Heart left ventricle (tissue), 16 donors: ENCODE data around the gene ATP2C1. TPM values are rescaled to one million over a fixed set of nuclear protein-coding genes. Genes with fewer than 3 reads are reported as not detected.

Source experiments
- ATAC-seq, 4 donors: fragments of 200-7000 bp; cut with Tn5 transposase; one replicate each; pipeline ENCODE4 v1.9.1; 2020 to 2022; ENCODE audit warnings: moderate library complexity in 4 of 4, mild to moderate bottlenecking in 3 of 4, moderate number of reproducible peaks in 1 of 4
- DNase-seq, 5 donors: peaks; one replicate each; pipeline ENCODE4 v3.0.0-alpha.2; 2020
- H3K27ac ChIP-seq, 12 donors: fragments of 200-600 bp; sonication (generic) in 4 of 12; one replicate each; pipeline versions ENCODE4 v1.5.0 to v1.8.0; 2016 to 2022; ENCODE audit warnings: mild to moderate bottlenecking in 2 of 12
- H3K27me3 ChIP-seq, 9 donors: fragments of 200-600 bp; sonication (generic) in 2 of 9; one replicate each; pipeline versions ENCODE4 v1.5.1 to v1.8.0; 2016 to 2022; ENCODE audit warnings: mild to moderate bottlenecking in 3 of 9
- H3K36me3 ChIP-seq, 9 donors: fragments of 200-600 bp; sonication (generic) in 2 of 9; one replicate each; pipeline versions ENCODE4 v1.5.0 to v1.8.0; 2018 to 2022; ENCODE audit warnings: mild to moderate bottlenecking in 2 of 9
- H3K4me1 ChIP-seq, 12 donors: fragments of 200-600 bp; sonication (generic) in 4 of 12; one replicate each; pipeline versions ENCODE4 v1.5.0 to v1.8.0; 2016 to 2022; ENCODE audit warnings: mild to moderate bottlenecking in 3 of 12
- H3K4me3 ChIP-seq, 12 donors: fragments of 200-600 bp; sonication (generic) in 4 of 12; one replicate each; pipeline versions ENCODE4 v1.5.0 to v1.8.0; 2017 to 2022; ENCODE audit warnings: mild to moderate bottlenecking in 9 of 12, moderate library complexity in 4 of 12
- H3K9me3 ChIP-seq, 12 donors: fragments of 200-600 bp; sonication (generic) in 4 of 12; one replicate each; pipeline versions ENCODE4 v1.5.0 to v1.8.0; 2016 to 2022; ENCODE audit warnings: mild to moderate bottlenecking in 1 of 12
- POLR2A ChIP-seq, 2 donors: fragments of 450-650 bp; IDR thresholded peaks; one replicate each; pipeline ENCODE4 v1.6.1; 2017; ENCODE audit warnings: antibody characterized with exemption in 2 of 2, mild to moderate bottlenecking in 2 of 2, moderate library complexity in 2 of 2
- WGBS, 4 donors: extraction: QIAGEN DNeasy Blood & Tissue Kit in 2 of 4; methylation state at CpG; one replicate each; pipeline versions ENCODE4 v1.1.5 to v1.1.7; 2013 to 2018; 5-methylcytosine and 5-hydroxymethylcytosine counted together
- intact Hi-C, 10 donors: fragments of 100-400 bp; cut with DNase I; formaldehyde crosslinking; loops; one replicate each; pipeline versions ENCODE4 v1.11.1 to v1.14.2; 2022
- polyA plus RNA-seq, 2 donors: library from polyadenylated mRNA; stranded (reverse); fragments of 200-250 nt; gene quantifications; one replicate each; pipeline ENCODE4 v1.2.3, GENCODE V29; 2013
- total RNA-seq, 9 donors: library from RNA; depleted of rRNA in 2 of 9; stranded (reverse); fragments of >200 nt in 2 of 9; fragmentation: NEBNext Ultra II Directional in 3 of 9; extraction: Animal tissue kit (Norgen Biotek cat#: 25700) in 3 of 9; gene quantifications; one replicate each; pipeline versions ENCODE4 v1.1.0 to v1.2.4, GENCODE V29; 2016 to 2023
- TF ChIP-seq, protein P1 (sequence below), 12 donors: fragments of 200-600 bp; sonication (generic) in 4 of 12; IDR thresholded peaks; one replicate each; pipeline versions ENCODE4 v1.5.0 to v1.8.0; 2018 to 2022; ENCODE audit warnings: antibody characterized with exemption in 12 of 12, mild to moderate bottlenecking in 5 of 12
- donor health status: ischemic (EF 13 %, LVEDD 7.1; RV severe dilation, severe dysfunction).
- donor health status: healthy with polysubstance abuse.
- donor health status: DM: no; HTN: yes; CAD: no.
- donor health status: DM: no; HTN: no; CAD: no.
- donor health status: ischemic (EF 25% LVEDD 6.9; RV normal size, moderate dysfunction).
- donor health status: ischemic (EF 25% LVEDD 5.7; RV mildly dilated, moderate dysfunction).
- donor health status: healthy.
- donor health status: DM: yes; HTN: yes; CAD: no.
- donor health status: ischemic (EF 35%, LVEDD 5.7; RV mildly dilated, moderate dysfunction).
- donor health status: nonischemic (EF 11% LVEDD 7.7; RV severe dilation, severe dysfunction).
- donor health status: DM: yes; HTN: yes; CAD: no.
- donor health status: PGD.
- donor health status: ischemic (EF 29% LVEDD 5.4; RV normal size, mild dysfunction).
- donor health status: nonischemic (EF 23%, LVEDD 6.1; RV moderate dilation, normal function).

Gene ATP2C1
- total and polyA plus RNA-seq, 11 donors = 26.1 to 74.4 (median 60.1) TPM

DNA sequence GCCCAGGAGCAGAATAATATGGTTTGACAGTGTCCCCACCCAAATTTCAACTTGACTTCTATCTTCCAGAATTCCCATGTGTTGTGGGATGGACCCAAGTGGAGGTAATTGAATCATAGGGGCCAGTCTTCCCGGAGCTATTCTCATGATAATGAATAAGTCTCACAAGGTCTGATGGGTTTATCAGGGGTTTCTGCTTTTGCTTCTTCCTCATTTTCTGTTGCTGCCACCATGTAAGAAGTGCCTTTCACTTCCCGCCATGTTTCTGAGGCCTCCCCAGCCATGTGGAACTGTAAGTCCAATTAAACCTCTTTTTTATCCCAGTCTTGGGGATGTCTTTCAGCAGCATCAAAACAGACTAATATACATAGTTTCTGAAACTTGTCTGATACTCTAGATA is 28.4 kb upstream of the ATP2C1 start:
- Histone ChIP-seq H3K27me3 (no peaks in the 10 kb centered on the region), H3K4me1 (no peaks in the 10 kb centered on the region), H3K9me3 (no peaks in the 10 kb centered on the region), H3K36me3 (no peaks in the 10 kb centered on the region), H3K27ac (no peak overlapping the region), H3K4me3 (no peak overlapping the region)
- ATAC-seq (no peak), DNase-seq (no peak)
- no peak for TF ChIP-seq POLR2A (IDR thresholded peaks at IDR 0.05)
- TF ChIP-seq, protein P1, sequence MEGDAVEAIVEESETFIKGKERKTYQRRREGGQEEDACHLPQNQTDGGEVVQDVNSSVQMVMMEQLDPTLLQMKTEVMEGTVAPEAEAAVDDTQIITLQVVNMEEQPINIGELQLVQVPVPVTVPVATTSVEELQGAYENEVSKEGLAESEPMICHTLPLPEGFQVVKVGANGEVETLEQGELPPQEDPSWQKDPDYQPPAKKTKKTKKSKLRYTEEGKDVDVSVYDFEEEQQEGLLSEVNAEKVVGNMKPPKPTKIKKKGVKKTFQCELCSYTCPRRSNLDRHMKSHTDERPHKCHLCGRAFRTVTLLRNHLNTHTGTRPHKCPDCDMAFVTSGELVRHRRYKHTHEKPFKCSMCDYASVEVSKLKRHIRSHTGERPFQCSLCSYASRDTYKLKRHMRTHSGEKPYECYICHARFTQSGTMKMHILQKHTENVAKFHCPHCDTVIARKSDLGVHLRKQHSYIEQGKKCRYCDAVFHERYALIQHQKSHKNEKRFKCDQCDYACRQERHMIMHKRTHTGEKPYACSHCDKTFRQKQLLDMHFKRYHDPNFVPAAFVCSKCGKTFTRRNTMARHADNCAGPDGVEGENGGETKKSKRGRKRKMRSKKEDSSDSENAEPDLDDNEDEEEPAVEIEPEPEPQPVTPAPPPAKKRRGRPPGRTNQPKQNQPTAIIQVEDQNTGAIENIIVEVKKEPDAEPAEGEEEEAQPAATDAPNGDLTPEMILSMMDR (IDR thresholded peaks at IDR 0.05) = no peak
- 88 to 95% (median 90%) methylated on average over 2 of the region's 2 CpGs for WGBS, 4 donors
- intact Hi-C loops = no loop called here

DNA sequence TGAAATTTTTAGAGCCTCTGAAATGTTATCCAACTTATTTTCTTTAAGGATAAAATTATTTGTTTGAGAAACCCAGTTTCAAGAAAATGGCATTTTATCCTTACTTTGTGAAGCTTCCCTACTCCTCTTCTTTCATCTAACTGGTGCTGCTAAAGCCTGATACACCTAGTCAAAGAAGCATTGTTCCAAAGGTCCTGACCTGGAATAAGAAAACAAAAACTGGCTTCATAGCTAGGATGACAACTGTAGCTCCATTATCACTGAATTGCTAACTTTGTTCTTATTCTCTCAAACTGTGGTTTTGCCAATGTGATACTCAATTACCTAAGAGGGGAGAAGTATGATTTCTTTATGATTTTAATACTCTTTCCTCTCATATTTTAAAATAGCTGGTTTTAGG is 27.6 kb upstream of the ATP2C1 start:
- ATAC-seq = no peak
- intact Hi-C loops = no loop called here
- H3K9me3 ChIP-seq = no peaks in the 10 kb centered on the region
- no peaks in the 10 kb centered on the region for H3K36me3 ChIP-seq
- H3K4me1 ChIP-seq = no peaks in the 10 kb centered on the region
- TF ChIP-seq, protein P1 (IDR thresholded peaks at IDR 0.05) = no peak
- TF ChIP-seq POLR2A (IDR thresholded peaks at IDR 0.05) = no peak
- no peak overlapping the region for H3K4me3 ChIP-seq
- no peaks in the 10 kb centered on the region for H3K27me3 ChIP-seq
- H3K27ac ChIP-seq = no peak overlapping the region
- no peak for DNase-seq

GRCh38 chr3:130870423-130870822 is 23.5 kb upstream of the ATP2C1 start:
- no peak for DNase-seq
- ATAC-seq = no peak
- no peaks in the 10 kb centered on the region for H3K4me1 ChIP-seq
- no peak overlapping the region for H3K4me3 ChIP-seq
- H3K27ac ChIP-seq = no peak overlapping the region
- no peak for TF ChIP-seq POLR2A (IDR thresholded peaks at IDR 0.05)
- TF ChIP-seq, protein P1 (IDR thresholded peaks at IDR 0.05) = no peak
- H3K36me3 ChIP-seq = no peaks in the 10 kb centered on the region
- WGBS, 4 donors = 58 to 70% (median 65%) methylated on average over 1 of the region's 1 CpG
- no peaks in the 10 kb centered on the region for H3K27me3 ChIP-seq
- intact Hi-C loops = no loop called here
- H3K9me3 ChIP-seq = no peaks in the 10 kb centered on the region

GRCh38 chr3:130876594-130876993 is 17.3 kb upstream of the ATP2C1 start:
- H3K4me1 ChIP-seq = no peaks in the 10 kb centered on the region
- WGBS, 4 donors = 53 to 64% (median 59%) methylated on average over 2 of the region's 2 CpGs
- no peaks in the 10 kb centered on the region for H3K36me3 ChIP-seq
- ATAC-seq = no peak
- intact Hi-C loops = no loop called here
- peaks cover 0 to 32% (median 18%) of the 10 kb centered on the region in 12 donors for H3K9me3 ChIP-seq
- H3K4me3 ChIP-seq = no peak overlapping the region
- no peak for DNase-seq
- H3K27me3 ChIP-seq = no peaks in the 10 kb centered on the region
- no peak overlapping the region for H3K27ac ChIP-seq
- TF ChIP-seq POLR2A (IDR thresholded peaks at IDR 0.05) = no peak
- TF ChIP-seq, protein P1 (IDR thresholded peaks at IDR 0.05) = no peak
